CD14-positive monocyte (primary cell): ENCODE results near the gene INHBA. TPM values are rescaled to one million over a fixed set of nuclear protein-coding genes. Genes with fewer than 3 reads are reported as not detected.

Experiments used
- DNase-seq, 3 donors: peaks; one replicate each; pipeline ENCODE4 v3.0.0-alpha.2; 2011 to 2022
- H2AFZ ChIP-seq: 2 replicates; pipeline ENCODE4 v1.6.0; 2012; ENCODE audit warnings: mild to moderate bottlenecking, low read depth, low read length, inconsistent platforms; ENCODE audit not compliant: insufficient read depth, poor library complexity, severe bottlenecking
- H3K27ac ChIP-seq, 2 donors: 1 replicate in 1 of 2; 2 replicates in 1 of 2; pipeline ENCODE4 v1.5.1; 2012 to 2013; ENCODE audit warnings: low read length in 2 of 2, control low read depth in 1 of 2, inconsistent platforms in 1 of 2, low read depth in 1 of 2, mild to moderate bottlenecking in 1 of 2
- H3K27me3 ChIP-seq, 2 donors: one replicate each; pipeline versions ENCODE4 v1.6.0 to v1.6.1; 2011 to 2013; ENCODE audit warnings: low read length in 2 of 2; ENCODE audit not compliant: control insufficient read depth in 2 of 2, insufficient read depth in 2 of 2
- H3K36me3 ChIP-seq, 2 donors: replicated peaks in 1 of 2; 1 replicate in 1 of 2; 2 replicates in 1 of 2; pipeline versions ENCODE4 v1.5.1 to v1.6.1; 2012 to 2013; ENCODE audit warnings: low read length in 2 of 2, control low read depth in 1 of 2, inconsistent platforms in 1 of 2, mild to moderate bottlenecking in 1 of 2; ENCODE audit not compliant: insufficient read depth in 2 of 2, control insufficient read depth in 1 of 2
- H3K4me1 ChIP-seq, 2 donors: 1 replicate in 1 of 2; 2 replicates in 1 of 2; pipeline versions ENCODE4 v1.5.1 to v1.6.1; 2012 to 2013; ENCODE audit warnings: low read length in 2 of 2, control low read depth in 1 of 2, inconsistent platforms in 1 of 2, mild to moderate bottlenecking in 1 of 2, moderate library complexity in 1 of 2; ENCODE audit not compliant: insufficient read depth in 2 of 2, control insufficient read depth in 1 of 2
- H3K4me2 ChIP-seq: replicated peaks from 2 replicates; pipeline ENCODE3; 2012; ENCODE audit warnings: low read length, moderate library complexity, mild to moderate bottlenecking; ENCODE audit not compliant: poor library complexity, severe bottlenecking; ENCODE audit errors: extremely low read depth
- H3K4me3 ChIP-seq, 3 experiments: fragments of 200-600 bp in 1 of 3; sonication (generic) in 1 of 3; replicated peaks in 1 of 3; 1 replicate in 2 of 3; 2 replicates in 1 of 3; pipeline ENCODE4 v1.5.1; 2011 to 2013; ENCODE audit warnings: low read length in 3 of 3, mild to moderate bottlenecking in 3 of 3, control low read depth in 2 of 3, low read depth in 2 of 3, inconsistent platforms in 1 of 3, moderate library complexity in 1 of 3
- H3K79me2 ChIP-seq: 2 replicates; pipeline ENCODE4 v1.6.0; 2012; ENCODE audit warnings: mild to moderate bottlenecking, control low read depth, inconsistent platforms, low read length, moderate library complexity; ENCODE audit not compliant: insufficient read depth
- H3K9ac ChIP-seq: 2 replicates; pipeline ENCODE4 v1.6.0; 2017; ENCODE audit warnings: low read length, mild to moderate bottlenecking; ENCODE audit not compliant: insufficient read depth, poor library complexity, severe bottlenecking
- H3K9me3 ChIP-seq, 2 donors: replicated peaks in 1 of 2; 1 replicate in 1 of 2; 2 replicates in 1 of 2; pipeline versions ENCODE4 v1.5.1 to v1.6.1; 2012 to 2013; ENCODE audit warnings: low read length in 2 of 2, control low read depth in 1 of 2; ENCODE audit not compliant: control insufficient read depth in 1 of 2, insufficient read depth in 1 of 2
- H4K20me1 ChIP-seq: 2 replicates; pipeline ENCODE4 v1.6.0; 2012; ENCODE audit warnings: mild to moderate bottlenecking, low read length, control low read depth, moderate library complexity; ENCODE audit not compliant: insufficient read depth
- H3K27ac Mint-ChIP-seq, 7 donors: one replicate each; pipeline ENCODE4 v1.8.0; 2020; ENCODE audit warnings: mild to moderate bottlenecking in 7 of 7, mixed read lengths in 7 of 7, moderate library complexity in 6 of 7, inconsistent platforms in 2 of 7
- H3K27me3 Mint-ChIP-seq, 3 donors: one replicate each; pipeline ENCODE4 v1.8.0; 2021 to 2022; ENCODE audit warnings: low read depth in 3 of 3, mild to moderate bottlenecking in 3 of 3, mixed read lengths in 3 of 3, moderate library complexity in 3 of 3, inconsistent platforms in 1 of 3
- H3K36me3 Mint-ChIP-seq, 2 donors: one replicate each; pipeline ENCODE4 v1.8.0; 2020; ENCODE audit warnings: mixed read lengths in 2 of 2, inconsistent platforms in 1 of 2, mild to moderate bottlenecking in 1 of 2
- H3K4me1 Mint-ChIP-seq: one replicate; pipeline ENCODE4 v1.8.0; 2020; ENCODE audit warnings: mild to moderate bottlenecking, mixed read lengths
- H3K4me3 Mint-ChIP-seq, 2 donors: one replicate each; pipeline ENCODE4 v1.8.0; 2020; ENCODE audit warnings: mild to moderate bottlenecking in 2 of 2, mixed read lengths in 2 of 2, moderate library complexity in 1 of 2
- H3K9me3 Mint-ChIP-seq, 7 donors: one replicate each; pipeline ENCODE4 v1.8.0; 2020 to 2022; ENCODE audit warnings: mixed read lengths in 7 of 7, mild to moderate bottlenecking in 6 of 7, moderate library complexity in 6 of 7, inconsistent platforms in 2 of 7
- CTCF ChIP-seq: fragments of 200-600 bp; IDR thresholded peaks from one replicate; pipeline ENCODE4 v1.8.0; 2022; ENCODE audit warnings: antibody characterized with exemption, mild to moderate bottlenecking
- WGBS: methylation state at CpG from one replicate; pipeline ENCODE4 v1.1.5; 2013; ENCODE audit warnings: missing lambda C conversion rate; ENCODE audit not compliant: insufficient coverage; 5-methylcytosine and 5-hydroxymethylcytosine counted together
- intact Hi-C, 2 donors: fragments of 100-400 bp; cut with micrococcal nuclease; formaldehyde crosslinking; loops; one replicate each; pipeline versions ENCODE4 v1.15.0 to v1.15.1; 2023
- polyA plus RNA-seq, 3 donors: library from polyadenylated mRNA; depleted of rRNA in 1 of 3; unstranded in 2 of 3; stranded (reverse) in 1 of 3; fragments of 300-500 nt in 2 of 3; fragments of >200 nt in 1 of 3; fragmentation: Illumina TruSeq in 2 of 3; gene quantifications; 1 replicate in 2 of 3; 2 replicates in 1 of 3; pipeline ENCODE4 v1.2.3, GENCODE V29; 2012 to 2021

INHBA gene
- polyA plus RNA-seq, 3 donors = 0.08 to 0.24 (median 0.09) TPM

- intact Hi-C loops = no loop called here
- Mint-ChIP-seq H3K9me3 (peaks cover 10 to 24% (median 19%) of the 10 kb centered on the region in 7 donors), H3K4me3 (no peak overlapping the region), H3K36me3 (peaks cover 0 to 2% of the 10 kb centered on the region in 2 donors), H3K4me1 (peaks cover 29% of the 10 kb centered on the region), H3K27me3 (no peaks in the 10 kb centered on the region), H3K27ac (peak overlapping the region in 1 of 7 donors; percentile 1)
- DNase-seq = peak in 1 of 3 donors; percentile 5
- no peak for TF ChIP-seq CTCF
- no peak overlapping the region for H3K4me2 ChIP-seq
- H3K36me3 ChIP-seq = no peaks in the 10 kb centered on the region
- no peak overlapping the region for H3K4me3 ChIP-seq
- H3K27me3 ChIP-seq = no peaks in the 10 kb centered on the region
- no peaks in the 10 kb centered on the region for H3K79me2 ChIP-seq
- peaks cover 17 to 19% of the 10 kb centered on the region in 2 donors for H3K9me3 ChIP-seq
- no peak overlapping the region for H3K9ac ChIP-seq
- peaks cover 11 to 20% of the 10 kb centered on the region in 2 donors for H3K4me1 ChIP-seq
- WGBS = 87% methylated on average over 3 of the region's 4 CpGs
- no peak overlapping the region for H3K27ac ChIP-seq
- H4K20me1 ChIP-seq = no peaks in the 10 kb centered on the region
- no peak overlapping the region for H2AFZ ChIP-seq
Observed at GRCh38 chr7:41738336-41738735, 35.4 kb upstream of the INHBA start.

GRCh38 chr7:41735206-41735605 is 32.3 kb upstream of the INHBA start:
- H3K27me3 Mint-ChIP-seq = no peaks in the 10 kb centered on the region
- Histone ChIP-seq H3K4me3 (no peak overlapping the region), H3K27me3 (no peaks in the 10 kb centered on the region), H3K36me3 (no peaks in the 10 kb centered on the region), H3K79me2 (no peaks in the 10 kb centered on the region), H2AFZ (no peak overlapping the region), H3K9ac (no peak overlapping the region), H3K9me3 (no peaks in the 10 kb centered on the region), H3K27ac (no peak overlapping the region), H3K4me2 (no peak overlapping the region), H4K20me1 (no peaks in the 10 kb centered on the region), H3K4me1 (peaks cover 31 to 41% of the 10 kb centered on the region in 2 donors)
- WGBS = no CpG with 5 or more reads among the region's 3 CpGs
- intact Hi-C loops = no loop called here
- peak in 1 of 3 donors; percentile 7 for DNase-seq
- peaks cover 51% of the 10 kb centered on the region for H3K4me1 Mint-ChIP-seq
- H3K4me3 Mint-ChIP-seq = no peak overlapping the region
- no peak overlapping the region for H3K27ac Mint-ChIP-seq
- TF ChIP-seq CTCF = no peak
- peaks cover 0 to 2% of the 10 kb centered on the region in 2 donors for H3K36me3 Mint-ChIP-seq
- H3K9me3 Mint-ChIP-seq = peaks cover 0 to 4% (median 0%) of the 10 kb centered on the region in 7 donors
